ENCODE results near the gene CHST8. TPM values are rescaled to one million over a fixed set of nuclear protein-coding genes. Genes with fewer than 3 reads are reported as not detected.

CHST8 gene
- total RNA-seq, 2 experiments from 2014 or later: not detected

DNA sequence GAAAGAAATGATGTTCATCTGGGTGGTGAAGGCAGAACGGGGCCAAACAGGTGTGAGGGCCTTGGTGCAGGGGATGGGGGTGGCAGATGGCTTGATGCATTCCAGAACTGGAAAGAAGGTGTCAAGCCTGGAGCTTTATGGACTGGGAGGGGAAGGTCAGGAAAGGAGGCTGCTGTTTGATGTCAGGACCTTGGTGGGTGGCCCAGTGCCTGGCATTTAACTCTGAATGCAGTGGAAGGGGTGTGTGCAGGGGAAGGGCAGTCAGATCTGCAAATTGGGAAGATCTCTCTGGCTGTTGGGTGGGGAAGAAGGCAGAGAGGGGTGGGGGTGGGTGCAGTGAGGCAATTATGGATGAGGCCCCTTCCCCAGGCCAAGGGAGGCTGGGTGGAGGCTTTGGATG is 186.6 kb downstream of the CHST8 start:
- H3K9me3 Mint-ChIP-seq: no peaks in the 10 kb centered on the region
- H3K4me1 ChIP-seq (ENCODE audit: insufficient read depth, low read length): peaks cover 26% of the 10 kb centered on the region
- intact Hi-C loops (cut with DNase I, micrococcal nuclease): no loop called here
- H3K36me3 Mint-ChIP-seq (ENCODE audit: low read depth): no peaks in the 10 kb centered on the region
- no peaks in the 10 kb centered on the region for H3K9me3 ChIP-seq (ENCODE audit: control insufficient read depth in 1 of 2, insufficient read depth in 1 of 2, low read length in 2 of 2)
- DNase-seq (no peak), ATAC-seq (ENCODE audit: poor library complexity) (no peak)
- ChIA-PET CTCF (no interaction called here), POLR2A (no interaction called here)
- no peak overlapping the region for H3K4me3 ChIP-seq (ENCODE audit: low read length)
- no peak overlapping the region for H3K4me3 Mint-ChIP-seq
- no peaks in the 10 kb centered on the region for H3K36me3 ChIP-seq (ENCODE audit: insufficient read depth, low read length)
- H3K27ac ChIP-seq (ENCODE audit: low read depth in 1 of 2, low read length in 2 of 2): no peak overlapping the region
- no peaks in the 10 kb centered on the region for H3K27me3 ChIP-seq (ENCODE audit: control insufficient read depth in 1 of 2, insufficient read depth in 2 of 2, low read length in 2 of 2)
- no peaks in the 10 kb centered on the region for H3K27me3 Mint-ChIP-seq
- H3K27ac Mint-ChIP-seq: no peak overlapping the region
- peaks cover 7% of the 10 kb centered on the region for H3K4me1 Mint-ChIP-seq (ENCODE audit: low read depth)
- TF ChIP-seq, protein P1, sequence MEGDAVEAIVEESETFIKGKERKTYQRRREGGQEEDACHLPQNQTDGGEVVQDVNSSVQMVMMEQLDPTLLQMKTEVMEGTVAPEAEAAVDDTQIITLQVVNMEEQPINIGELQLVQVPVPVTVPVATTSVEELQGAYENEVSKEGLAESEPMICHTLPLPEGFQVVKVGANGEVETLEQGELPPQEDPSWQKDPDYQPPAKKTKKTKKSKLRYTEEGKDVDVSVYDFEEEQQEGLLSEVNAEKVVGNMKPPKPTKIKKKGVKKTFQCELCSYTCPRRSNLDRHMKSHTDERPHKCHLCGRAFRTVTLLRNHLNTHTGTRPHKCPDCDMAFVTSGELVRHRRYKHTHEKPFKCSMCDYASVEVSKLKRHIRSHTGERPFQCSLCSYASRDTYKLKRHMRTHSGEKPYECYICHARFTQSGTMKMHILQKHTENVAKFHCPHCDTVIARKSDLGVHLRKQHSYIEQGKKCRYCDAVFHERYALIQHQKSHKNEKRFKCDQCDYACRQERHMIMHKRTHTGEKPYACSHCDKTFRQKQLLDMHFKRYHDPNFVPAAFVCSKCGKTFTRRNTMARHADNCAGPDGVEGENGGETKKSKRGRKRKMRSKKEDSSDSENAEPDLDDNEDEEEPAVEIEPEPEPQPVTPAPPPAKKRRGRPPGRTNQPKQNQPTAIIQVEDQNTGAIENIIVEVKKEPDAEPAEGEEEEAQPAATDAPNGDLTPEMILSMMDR (IDR thresholded peaks at IDR 0.05): no peak

DNA sequence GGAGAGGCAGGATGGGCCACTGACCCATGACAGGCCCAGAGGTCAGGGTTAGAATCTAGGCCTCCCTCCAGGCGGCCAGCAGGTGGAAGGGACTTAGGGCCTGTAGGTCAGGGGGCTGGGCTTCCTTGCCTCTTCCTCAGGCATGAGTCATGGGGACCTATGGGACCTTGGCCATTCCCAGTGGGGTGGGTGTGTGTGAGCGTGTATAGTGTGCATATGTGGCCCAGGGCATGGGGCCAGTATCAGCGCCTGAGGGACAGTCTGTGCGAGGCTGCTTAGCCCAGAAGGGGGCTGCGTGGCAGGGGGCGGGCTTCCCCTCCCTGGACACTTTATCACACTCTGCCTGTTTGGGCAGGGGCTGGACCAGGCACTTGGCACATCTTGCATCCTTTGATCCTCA is 188.2 kb downstream of the CHST8 start:
- Histone ChIP-seq H3K4me3 (ENCODE audit: low read length) (no peak overlapping the region), H3K9me3 (ENCODE audit: control insufficient read depth in 1 of 2, insufficient read depth in 1 of 2, low read length in 2 of 2) (no peaks in the 10 kb centered on the region), H3K27ac (ENCODE audit: low read depth in 1 of 2, low read length in 2 of 2) (no peak overlapping the region), H3K36me3 (ENCODE audit: insufficient read depth, low read length) (no peaks in the 10 kb centered on the region), H3K4me1 (ENCODE audit: insufficient read depth, low read length) (peaks cover 26% of the 10 kb centered on the region), H3K27me3 (ENCODE audit: control insufficient read depth in 1 of 2, insufficient read depth in 2 of 2, low read length in 2 of 2) (no peaks in the 10 kb centered on the region)
- no peak for ATAC-seq (ENCODE audit: poor library complexity)
- Mint-ChIP-seq H3K9me3 (no peaks in the 10 kb centered on the region), H3K36me3 (ENCODE audit: low read depth) (no peaks in the 10 kb centered on the region), H3K4me3 (no peak overlapping the region), H3K27me3 (peaks cover 9% of the 10 kb centered on the region), H3K27ac (no peak overlapping the region), H3K4me1 (ENCODE audit: low read depth) (peaks cover 7% of the 10 kb centered on the region)
- no peak for DNase-seq
- TF ChIP-seq, protein P1 (IDR thresholded peaks at IDR 0.05): no peak
- intact Hi-C loops (cut with DNase I, micrococcal nuclease): no loop called here
- CTCF ChIA-PET: interaction anchor here (1.6 to 1.9 kb wide), 2 partner anchors 15 to 32 kb away, joined by 3 to 5 read pairs; no protein-coding TSS in a partner anchor
- POLR2A ChIA-PET: interaction anchor here (1.0 kb wide), 1 partner anchor 12 kb away, joined by 4 read pairs; no protein-coding TSS in a partner anchor

- Mint-ChIP-seq H3K27me3 (peaks cover 9% of the 10 kb centered on the region), H3K4me3 (no peak overlapping the region), H3K27ac (no peak overlapping the region), H3K36me3 (ENCODE audit: low read depth) (no peaks in the 10 kb centered on the region), H3K9me3 (no peaks in the 10 kb centered on the region), H3K4me1 (ENCODE audit: low read depth) (peaks cover 7% of the 10 kb centered on the region)
- Histone ChIP-seq H3K27ac (ENCODE audit: low read depth in 1 of 2, low read length in 2 of 2) (no peak overlapping the region), H3K36me3 (ENCODE audit: insufficient read depth, low read length) (no peaks in the 10 kb centered on the region), H3K4me1 (ENCODE audit: insufficient read depth, low read length) (peaks cover 20% of the 10 kb centered on the region), H3K27me3 (ENCODE audit: control insufficient read depth in 1 of 2, insufficient read depth in 2 of 2, low read length in 2 of 2) (no peaks in the 10 kb centered on the region), H3K9me3 (ENCODE audit: control insufficient read depth in 1 of 2, insufficient read depth in 1 of 2, low read length in 2 of 2) (no peaks in the 10 kb centered on the region), H3K4me3 (ENCODE audit: low read length) (no peak overlapping the region)
- peak in 1 of 14 experiments; percentile 4 for DNase-seq
- TF ChIP-seq, protein P1 (IDR thresholded peaks at IDR 0.05): no peak
- ChIA-PET POLR2A (interaction anchor here (1.0 kb wide), 1 partner anchor 13 kb away, joined by 4 read pairs; no protein-coding TSS in a partner anchor), CTCF (interaction anchor here (1.6 to 1.9 kb wide), 2 partner anchors 16 to 33 kb away, joined by 3 to 5 read pairs; no protein-coding TSS in a partner anchor)
- ATAC-seq (ENCODE audit: poor library complexity): no peak
- intact Hi-C loops (cut with DNase I, micrococcal nuclease): no loop called here
These were observed 189.1 kb downstream of the CHST8 start for GRCh38 chr19:33810821-33811220.

All from CD4-positive, alpha-beta T cell (primary cell).